GM19035 (cell line): ENCODE results near the gene ANAPC5.

Experiments used
- ATAC-seq: cut with Tn5 transposase; IDR thresholded peaks from one replicate; pipeline ENCODE4 v1.9.1; 2021; ENCODE audit not compliant: unreplicated experiment

The ANAPC5 gene

DNA sequence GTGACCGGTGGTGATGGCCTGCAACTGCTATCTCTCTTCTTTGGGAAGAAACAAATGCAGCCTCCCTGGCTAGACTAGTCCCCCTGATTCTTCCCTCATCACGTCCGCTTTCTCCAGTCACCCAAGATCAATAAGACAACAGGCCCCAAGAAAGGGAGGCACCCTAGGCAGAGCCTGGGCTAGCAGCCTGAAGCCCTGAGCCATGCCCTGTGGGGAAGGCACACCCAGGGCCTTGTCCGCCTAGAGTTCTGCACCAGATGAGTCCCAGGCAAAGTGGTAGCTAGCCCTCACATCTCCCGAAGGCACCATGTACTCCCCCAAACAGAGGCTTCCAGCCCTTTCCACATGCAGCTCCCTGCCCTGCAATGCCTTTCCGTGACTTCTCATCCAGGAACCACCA is 90.8 kb downstream of the ANAPC5 start:
- no peak for ATAC-seq

DNA sequence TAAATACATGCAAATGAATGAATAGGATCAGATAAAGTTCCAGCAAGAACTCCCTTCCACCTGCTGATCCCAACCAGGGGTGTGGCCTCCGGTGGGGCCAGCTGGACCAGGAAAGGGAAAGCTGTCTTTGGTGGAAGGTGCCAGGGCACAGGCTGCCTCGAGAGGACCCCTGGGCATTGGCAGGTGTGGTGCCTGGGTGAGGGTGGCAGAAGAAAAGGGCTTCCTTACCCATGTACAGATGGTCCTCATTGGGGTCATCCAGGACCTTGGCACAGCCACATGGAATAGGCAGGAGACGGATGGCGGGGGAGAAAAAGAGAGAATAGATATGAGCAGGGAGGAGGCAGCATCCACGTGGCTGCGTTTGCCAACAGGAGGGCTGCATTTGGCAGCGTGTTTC is 92.1 kb downstream of the ANAPC5 start:
- no peak for ATAC-seq

DNA sequence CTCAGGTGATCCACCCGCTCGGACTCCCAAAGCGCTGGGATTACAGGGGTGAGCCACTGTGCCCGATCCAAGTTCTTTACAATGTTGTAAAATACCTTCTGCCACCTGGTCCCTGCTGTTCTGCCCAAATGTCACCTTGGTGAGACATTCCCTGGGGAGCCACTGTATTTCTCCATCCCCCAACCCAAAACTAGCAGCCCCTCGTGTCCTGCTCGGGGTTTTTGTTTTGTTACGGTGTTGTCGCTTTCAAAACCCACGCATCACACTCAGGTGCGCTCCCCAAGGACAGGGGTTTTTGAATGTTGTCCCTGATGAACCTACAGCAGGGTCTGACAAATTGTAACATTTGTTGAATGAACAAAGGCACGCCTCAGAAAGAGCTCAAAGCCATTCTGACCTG is 93.1 kb downstream of the ANAPC5 start:
- ATAC-seq = no peak
